Transverse colon (tissue), 3 donors: ENCODE measurements around the gene LINS1.

Experiments
- CTCF ChIP-seq, 5 experiments: fragments of 200-600 bp in 3 of 5; fragments of 450-650 bp in 2 of 5; sonication (generic) in 3 of 5; IDR thresholded peaks; 1 replicate in 2 of 5; 2 replicates in 3 of 5; pipeline ENCODE4 v1.5.1; 2016 to 2017; ENCODE audit warnings: antibody characterized with exemption in 5 of 5, inconsistent platforms in 3 of 5, mild to moderate bottlenecking in 2 of 5, moderate library complexity in 1 of 5
- EP300 ChIP-seq: sonication (generic); formaldehyde crosslinking; IDR thresholded peaks from one replicate; pipeline ENCODE4 v1.6.1; 2017; ENCODE audit warnings: antibody characterized with exemption, low read depth
- POLR2A ChIP-seq: fragments of 450-650 bp; IDR thresholded peaks from one replicate; pipeline ENCODE4 v1.6.1; 2016; ENCODE audit warnings: antibody characterized with exemption, mild to moderate bottlenecking, moderate library complexity

- no peak for TF ChIP-seq EP300
- no peak for TF ChIP-seq CTCF (IDR thresholded peaks at IDR 0.05)
- TF ChIP-seq POLR2A, result no peak
Observed at GRCh38 chr15:100580414-100580813, 21.6 kb downstream of the LINS1 start.
